Testis (tissue), 3 donors: ENCODE data around the gene JAM2. TPM values are rescaled to one million over a fixed set of nuclear protein-coding genes. Genes with fewer than 3 reads are reported as not detected.

ENCODE experiments used
- DNase-seq: peaks from one replicate; pipeline ENCODE4 v3.0.0-alpha.2; 2019
- H3K27ac ChIP-seq, 2 donors: fragments of 200-600 bp; sonication (generic); one replicate each; pipeline ENCODE4 v1.5.1; 2019
- H3K27me3 ChIP-seq: fragments of 200-600 bp; sonication (generic); one replicate; pipeline ENCODE4 v1.5.1; 2019
- H3K36me3 ChIP-seq: fragments of 200-600 bp; sonication (generic); one replicate; pipeline ENCODE4 v1.5.1; 2017; ENCODE audit warnings: low read depth; ENCODE audit errors: missing control alignments
- H3K4me1 ChIP-seq: fragments of 200-600 bp; sonication (generic); one replicate; pipeline ENCODE4 v1.5.1; 2019
- H3K4me3 ChIP-seq, 2 donors: fragments of 200-600 bp; sonication (generic); one replicate each; pipeline ENCODE4 v1.5.1; 2017 to 2019
- H3K9me3 ChIP-seq: fragments of 200-600 bp; sonication (generic); one replicate; pipeline ENCODE4 v1.5.1; 2017
- POLR2A ChIP-seq: fragments of 450-650 bp; IDR thresholded peaks from one replicate; pipeline ENCODE4 v1.6.1; 2017; ENCODE audit warnings: antibody characterized with exemption, mild to moderate bottlenecking, moderate library complexity
- WGBS, 2 donors: methylation state at CpG; one replicate each; pipeline ENCODE4 v1.1.5; 2018; 5-methylcytosine and 5-hydroxymethylcytosine counted together
- intact Hi-C: fragments of 100-400 bp; cut with DNase I; formaldehyde crosslinking; loops from one replicate; pipeline ENCODE4 v1.15.1; 2023; ENCODE audit warnings: low total_unique reads
- polyA plus RNA-seq: library from polyadenylated mRNA; stranded (reverse); fragments of 350-450 nt; fragmentation: Illumina TruSeq; extraction: RNeasy Lipid Tissue Mini Kit (QIAGEN cat#74804); gene quantifications from one replicate; pipeline ENCODE4 v1.2.3, GENCODE V29; 2014; ENCODE audit warnings: low read depth, low replicate concordance; ENCODE audit not compliant: insufficient read depth
- total RNA-seq, 2 donors: library from RNA; depleted of rRNA; stranded (reverse); fragments of >200 nt; gene quantifications; one replicate each; pipeline ENCODE4 v1.2.3, GENCODE V29; 2016
- TF ChIP-seq, protein P1 (sequence below), 3 experiments: fragments of 450-650 bp in 2 of 3; fragments of 200-600 bp in 1 of 3; sonication (generic) in 1 of 3; IDR thresholded peaks; one replicate each; pipeline ENCODE4 v1.5.1; 2016 to 2019; ENCODE audit warnings: antibody characterized with exemption in 3 of 3, mild to moderate bottlenecking in 2 of 3, moderate library complexity in 1 of 3

Gene JAM2
- total and polyA plus RNA-seq, 3 donors from 2014 or later = 76.2 to 93.5 (median 91.1) TPM

DNA sequence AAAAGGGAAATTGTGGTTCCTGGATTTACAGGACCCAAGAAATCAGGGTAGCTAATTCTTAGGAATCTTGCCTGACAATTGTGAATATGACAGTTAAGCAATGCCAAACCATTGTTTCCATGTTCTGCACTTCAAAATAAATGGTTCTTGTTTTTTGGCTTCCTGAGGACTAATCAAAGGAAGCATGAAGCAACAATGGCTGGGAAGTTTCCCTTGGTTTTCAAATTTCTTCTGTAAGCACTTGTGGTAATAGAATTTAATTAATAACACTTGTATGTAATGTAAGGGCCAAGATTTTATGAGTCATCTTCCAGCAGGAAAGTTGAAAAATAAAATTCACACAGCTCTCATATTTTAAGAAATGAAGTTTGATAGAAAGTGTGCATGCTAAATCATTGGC is 31.7 kb downstream of the JAM2 start:
- Histone ChIP-seq H3K36me3 (no peaks in the 10 kb centered on the region), H3K4me1 (peaks cover 7% of the 10 kb centered on the region), H3K27ac (peak overlapping the region in 1 of 2 donors; percentile 28), H3K9me3 (no peaks in the 10 kb centered on the region), H3K4me3 (no peak overlapping the region), H3K27me3 (no peaks in the 10 kb centered on the region)
- no peak for DNase-seq
- TF ChIP-seq, protein P1, sequence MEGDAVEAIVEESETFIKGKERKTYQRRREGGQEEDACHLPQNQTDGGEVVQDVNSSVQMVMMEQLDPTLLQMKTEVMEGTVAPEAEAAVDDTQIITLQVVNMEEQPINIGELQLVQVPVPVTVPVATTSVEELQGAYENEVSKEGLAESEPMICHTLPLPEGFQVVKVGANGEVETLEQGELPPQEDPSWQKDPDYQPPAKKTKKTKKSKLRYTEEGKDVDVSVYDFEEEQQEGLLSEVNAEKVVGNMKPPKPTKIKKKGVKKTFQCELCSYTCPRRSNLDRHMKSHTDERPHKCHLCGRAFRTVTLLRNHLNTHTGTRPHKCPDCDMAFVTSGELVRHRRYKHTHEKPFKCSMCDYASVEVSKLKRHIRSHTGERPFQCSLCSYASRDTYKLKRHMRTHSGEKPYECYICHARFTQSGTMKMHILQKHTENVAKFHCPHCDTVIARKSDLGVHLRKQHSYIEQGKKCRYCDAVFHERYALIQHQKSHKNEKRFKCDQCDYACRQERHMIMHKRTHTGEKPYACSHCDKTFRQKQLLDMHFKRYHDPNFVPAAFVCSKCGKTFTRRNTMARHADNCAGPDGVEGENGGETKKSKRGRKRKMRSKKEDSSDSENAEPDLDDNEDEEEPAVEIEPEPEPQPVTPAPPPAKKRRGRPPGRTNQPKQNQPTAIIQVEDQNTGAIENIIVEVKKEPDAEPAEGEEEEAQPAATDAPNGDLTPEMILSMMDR (IDR thresholded peaks at IDR 0.05) = no peak
- no peak for TF ChIP-seq POLR2A
- intact Hi-C loops = no loop called here

DNA sequence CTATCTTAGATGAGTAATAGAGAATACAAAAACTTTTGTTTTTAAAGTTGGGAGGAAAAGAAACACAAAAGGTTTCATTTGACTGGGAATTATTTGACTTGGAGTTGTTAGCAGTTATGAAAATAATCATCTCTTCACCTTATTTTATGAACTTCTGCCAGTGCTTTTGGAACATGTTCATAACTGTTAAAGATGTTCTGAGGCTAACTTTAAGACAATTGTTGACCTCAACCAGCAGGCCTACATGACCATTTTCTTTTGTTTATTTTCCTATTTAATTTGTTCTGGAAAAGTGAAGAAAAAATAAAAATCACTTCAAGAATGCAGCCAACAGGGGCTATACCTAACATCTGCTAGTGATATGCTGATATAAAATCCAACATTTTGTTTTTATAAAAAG is 37.4 kb downstream of the JAM2 start:
- Histone ChIP-seq H3K9me3 (no peaks in the 10 kb centered on the region), H3K27ac (no peak overlapping the region), H3K36me3 (no peaks in the 10 kb centered on the region), H3K4me1 (no peaks in the 10 kb centered on the region), H3K4me3 (no peak overlapping the region), H3K27me3 (no peaks in the 10 kb centered on the region)
- no peak for DNase-seq
- intact Hi-C loops = no loop called here
- TF ChIP-seq, protein P1 (IDR thresholded peaks at IDR 0.05) = no peak
- no peak for TF ChIP-seq POLR2A

DNA sequence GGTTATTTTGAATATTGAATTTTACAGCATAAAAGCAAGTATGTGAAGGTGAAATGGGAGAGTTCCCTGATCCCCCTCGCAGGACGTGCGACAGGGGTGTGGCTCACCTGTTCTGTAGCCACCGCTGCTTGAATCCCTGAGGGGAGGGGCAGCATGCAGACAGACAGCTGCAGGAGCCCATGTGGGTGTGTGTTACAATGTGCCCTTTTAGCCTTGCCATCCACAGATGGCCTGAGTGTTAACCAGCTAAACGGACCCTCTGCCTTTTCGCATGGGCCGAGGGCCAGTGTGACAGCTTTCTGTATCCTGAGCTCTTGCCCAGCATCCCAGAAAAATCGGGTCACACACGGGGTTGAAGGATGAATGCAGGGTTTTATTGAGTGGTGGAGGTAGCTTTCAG is 43.3 kb downstream of the JAM2 start:
- Histone ChIP-seq H3K27ac (no peak overlapping the region), H3K4me3 (no peak overlapping the region), H3K4me1 (no peaks in the 10 kb centered on the region), H3K36me3 (no peaks in the 10 kb centered on the region), H3K27me3 (no peaks in the 10 kb centered on the region), H3K9me3 (no peaks in the 10 kb centered on the region)
- no peak for DNase-seq
- 57 to 65% methylated on average over 9 of the region's 9 CpGs for WGBS, 2 donors
- intact Hi-C loops = no loop called here
- TF ChIP-seq POLR2A = no peak
- TF ChIP-seq, protein P1 (IDR thresholded peaks at IDR 0.05) = no peak

DNA sequence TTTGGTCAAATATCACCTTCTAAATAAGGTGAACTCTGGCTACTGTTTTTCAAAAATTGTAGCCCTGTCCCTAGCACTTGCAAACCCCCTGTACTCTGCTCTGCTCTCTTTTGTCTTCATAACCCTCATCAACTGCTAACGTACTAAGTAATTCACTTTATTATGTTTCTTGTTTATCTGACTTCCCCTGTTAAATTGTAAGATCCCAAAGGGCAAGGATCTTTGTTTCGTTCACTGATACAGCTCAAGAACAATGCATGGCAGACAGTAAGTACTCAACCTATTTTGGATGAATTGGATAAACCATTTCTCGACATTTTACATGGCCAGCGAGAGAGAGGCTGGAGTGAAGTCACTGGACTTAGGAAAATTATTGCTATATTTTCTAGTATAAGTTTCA is 48.7 kb downstream of the JAM2 start:
- intact Hi-C loops = no loop called here
- Histone ChIP-seq H3K4me3 (no peak overlapping the region), H3K9me3 (no peaks in the 10 kb centered on the region), H3K4me1 (no peaks in the 10 kb centered on the region), H3K27ac (no peak overlapping the region), H3K36me3 (no peaks in the 10 kb centered on the region), H3K27me3 (no peaks in the 10 kb centered on the region)
- 84 to 86% methylated on average over 4 of the region's 4 CpGs for WGBS, 2 donors
- DNase-seq = no peak
- TF ChIP-seq POLR2A = no peak
- TF ChIP-seq, protein P1 (IDR thresholded peaks at IDR 0.05) = no peak

GRCh38 chr21:25688275-25689155 is 49.5 kb downstream of the JAM2 start:
- no peak overlapping the region for H3K27ac ChIP-seq
- H3K36me3 ChIP-seq = no peaks in the 10 kb centered on the region
- H3K4me3 ChIP-seq = no peak overlapping the region
- no peaks in the 10 kb centered on the region for H3K4me1 ChIP-seq
- 69 to 75% methylated on average over 9 of the region's 9 CpGs for WGBS, 2 donors
- no peaks in the 10 kb centered on the region for H3K9me3 ChIP-seq
- H3K27me3 ChIP-seq = no peaks in the 10 kb centered on the region
- TF ChIP-seq, protein P1 (IDR thresholded peaks at IDR 0.05) = no peak
- TF ChIP-seq POLR2A = no peak
- DNase-seq = no peak
- intact Hi-C loops = no loop called here
